Activated naive CD4-positive, alpha-beta T cell treated with anti-CD3 and anti-CD28 coated beads, Interleukin-2, amount 50 U/mL, for 72 hours (primary cell): ENCODE data around the gene CHCHD6. TPM values are rescaled to one million over a fixed set of nuclear protein-coding genes. Genes with fewer than 3 reads are reported as not detected.

ENCODE experiments used
- ATAC-seq, 2 donors: fragments of 150-1000 bp; cut with Tn5 transposase; 2 replicates each; pipeline ENCODE4 v1.10.0; 2021; ENCODE audit warnings: mild to moderate bottlenecking in 2 of 2, moderate library complexity in 2 of 2
- DNase-seq, 2 donors: peaks; one replicate each; pipeline ENCODE4 v3.0.0; 2021 to 2022; ENCODE audit warnings: low spot score in 2 of 2
- H3K27ac Mint-ChIP-seq, 2 donors: one replicate each; pipeline ENCODE4 v1.8.0; 2022; ENCODE audit warnings: mild to moderate bottlenecking in 2 of 2, mixed read lengths in 2 of 2
- H3K36me3 Mint-ChIP-seq, 2 donors: one replicate each; pipeline ENCODE4 v1.8.0; 2022; ENCODE audit warnings: mixed read lengths in 2 of 2
- H3K9me3 Mint-ChIP-seq, 2 donors: one replicate each; pipeline ENCODE4 v1.8.0; 2022; ENCODE audit warnings: mixed read lengths in 2 of 2
- total RNA-seq, 2 donors: library from RNA; stranded (reverse); gene quantifications; one replicate each; pipeline ENCODE4 v1.2.3, GENCODE V29; 2022

The CHCHD6 gene
- total RNA-seq, 2 donors from 2014 or later, result 13.6 to 19.7 TPM

DNA sequence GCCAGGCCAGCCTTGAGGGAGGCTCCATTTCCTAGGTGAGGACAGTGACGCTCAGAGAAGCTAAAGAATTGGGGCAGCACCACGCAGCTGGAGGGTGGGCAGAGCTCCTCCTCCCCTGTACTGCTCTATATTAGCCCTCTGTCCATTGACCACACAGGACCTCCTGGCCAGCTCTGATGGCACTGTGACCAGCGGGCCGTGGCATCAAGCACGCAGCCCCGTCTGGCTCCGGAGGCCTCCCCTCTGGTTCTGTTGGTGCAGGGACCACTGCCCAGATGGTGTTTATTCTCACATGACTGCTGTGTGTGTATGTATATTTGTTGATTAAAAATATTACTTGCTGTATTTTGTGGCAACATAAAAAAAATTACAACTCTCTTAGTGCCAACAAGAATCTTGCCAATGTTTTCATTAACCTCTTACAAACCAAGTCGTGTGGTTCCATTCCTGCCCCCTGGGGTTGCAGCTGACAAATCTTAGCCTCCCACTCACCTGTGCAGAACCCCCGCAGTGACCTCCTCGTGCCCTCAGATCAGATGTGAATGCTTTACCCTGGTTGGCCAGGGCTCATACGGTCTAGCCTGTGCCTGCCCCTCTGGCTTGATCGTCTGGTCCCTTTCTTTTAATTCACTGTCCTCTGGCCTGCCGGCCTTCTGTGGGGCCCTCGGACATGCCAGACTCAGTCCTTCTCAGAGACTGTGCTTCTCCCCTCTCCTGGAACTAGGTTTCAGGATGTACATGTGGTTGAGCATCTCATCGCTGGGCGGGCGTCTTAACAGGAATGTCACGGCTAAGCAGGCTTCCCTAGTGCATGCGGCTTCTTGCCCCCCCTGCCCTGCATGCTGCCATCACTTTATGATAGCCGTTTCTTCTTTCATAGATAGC, 14.8 kb downstream of the CHCHD6 start:
- ATAC-seq, result no peak
- DNase-seq, result no peak
- H3K9me3 Mint-ChIP-seq, result no peaks in the 10 kb centered on the region
- H3K27ac Mint-ChIP-seq, result no peak overlapping the region
- peaks cover 0 to 4% of the 10 kb centered on the region in 2 donors for H3K36me3 Mint-ChIP-seq

DNA sequence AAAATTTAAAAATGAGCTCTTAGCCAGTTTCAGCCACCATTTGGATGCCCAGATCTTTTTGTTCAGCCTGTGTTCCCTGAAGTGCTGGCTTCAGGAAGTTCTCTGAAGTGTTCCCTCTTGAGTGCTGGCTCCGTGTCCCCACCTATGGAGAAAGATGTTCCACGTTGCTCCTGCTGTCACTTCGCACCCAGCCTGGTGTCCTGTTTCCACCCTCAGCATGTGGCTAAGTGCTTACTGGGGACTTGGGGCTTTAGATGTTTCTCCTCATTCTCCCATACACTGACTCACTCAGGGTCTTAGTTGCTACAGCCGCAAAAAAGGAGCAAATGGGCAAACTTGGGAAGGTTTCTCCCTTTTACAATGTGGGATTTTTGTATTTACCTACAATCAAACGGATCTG, 16.6 kb downstream of the CHCHD6 start:
- H3K36me3 Mint-ChIP-seq, result peaks cover 8 to 15% of the 10 kb centered on the region in 2 donors
- peaks cover 0 to 6% of the 10 kb centered on the region in 2 donors for H3K9me3 Mint-ChIP-seq
- no peak overlapping the region for H3K27ac Mint-ChIP-seq
- ATAC-seq (no peak), DNase-seq (no peak)

DNA sequence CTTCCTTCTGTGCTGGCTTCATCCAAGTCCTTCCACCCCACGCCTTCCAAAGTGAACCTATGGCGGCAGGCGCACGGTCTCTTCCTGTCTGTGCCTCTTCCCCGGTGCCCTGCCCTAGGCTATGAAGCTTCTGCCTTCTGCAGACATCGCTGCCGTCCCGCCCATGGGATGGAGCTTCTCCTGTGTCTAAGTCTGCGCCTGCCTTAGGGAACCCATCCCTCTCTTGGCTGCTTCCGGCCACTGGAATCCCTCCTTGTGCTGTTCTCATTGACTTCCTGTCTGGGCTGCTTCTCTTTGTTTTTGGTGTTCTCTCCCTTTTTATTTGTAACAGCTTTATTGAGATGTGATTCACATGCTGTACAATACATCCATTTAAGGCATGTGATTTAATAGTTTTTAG, 17.2 kb downstream of the CHCHD6 start:
- no peak for ATAC-seq
- H3K9me3 Mint-ChIP-seq, result peaks cover 0 to 6% of the 10 kb centered on the region in 2 donors
- H3K36me3 Mint-ChIP-seq, result peaks cover 10 to 15% of the 10 kb centered on the region in 2 donors
- no peak for DNase-seq
- no peak overlapping the region for H3K27ac Mint-ChIP-seq

DNA sequence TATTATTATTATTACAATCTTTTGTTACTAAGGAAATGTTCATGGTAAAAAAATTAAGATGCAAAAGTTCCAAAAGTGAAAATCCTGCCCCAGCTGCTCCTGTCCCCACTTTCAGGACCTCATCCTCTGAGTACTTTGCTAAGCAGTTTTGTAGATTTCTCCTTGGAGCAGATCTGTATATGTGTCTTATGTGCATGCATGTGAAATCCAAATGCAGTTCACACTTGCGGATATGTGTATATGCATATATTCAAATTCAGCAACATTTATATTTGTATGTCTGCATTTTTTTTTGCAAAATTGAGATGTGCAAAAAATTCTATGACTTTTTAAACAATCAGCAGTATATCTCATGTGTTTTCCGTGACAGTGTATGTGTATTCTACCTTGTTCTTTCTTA, 19.2 kb downstream of the CHCHD6 start:
- ATAC-seq, result no peak
- Mint-ChIP-seq H3K36me3 (peaks cover 15 to 19% of the 10 kb centered on the region in 2 donors), H3K27ac (no peak overlapping the region), H3K9me3 (peaks cover 0 to 6% of the 10 kb centered on the region in 2 donors)
- no peak for DNase-seq

DNA sequence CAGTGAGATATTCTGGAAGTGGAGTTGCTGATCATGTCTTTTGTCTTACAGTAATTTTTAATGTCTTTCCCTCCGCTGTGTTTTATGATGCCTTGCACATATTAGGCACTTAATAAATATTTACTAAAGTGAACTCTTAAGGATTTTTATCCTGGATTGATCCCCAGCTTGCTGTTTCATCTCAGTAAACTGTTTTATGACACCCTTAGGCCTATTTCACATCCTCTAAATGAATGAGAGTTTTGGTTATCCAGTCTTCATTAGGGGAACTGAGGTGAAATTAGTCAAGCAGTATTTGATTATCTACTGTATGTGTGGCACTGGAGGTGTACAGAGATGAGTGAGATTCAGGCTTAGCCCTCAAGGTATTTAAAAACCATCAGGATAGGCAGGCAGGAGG, 19.8 kb downstream of the CHCHD6 start:
- Mint-ChIP-seq H3K9me3 (peaks cover 0 to 6% of the 10 kb centered on the region in 2 donors), H3K27ac (no peak overlapping the region), H3K36me3 (peaks cover 15 to 19% of the 10 kb centered on the region in 2 donors)
- no peak for DNase-seq
- ATAC-seq, result no peak

DNA sequence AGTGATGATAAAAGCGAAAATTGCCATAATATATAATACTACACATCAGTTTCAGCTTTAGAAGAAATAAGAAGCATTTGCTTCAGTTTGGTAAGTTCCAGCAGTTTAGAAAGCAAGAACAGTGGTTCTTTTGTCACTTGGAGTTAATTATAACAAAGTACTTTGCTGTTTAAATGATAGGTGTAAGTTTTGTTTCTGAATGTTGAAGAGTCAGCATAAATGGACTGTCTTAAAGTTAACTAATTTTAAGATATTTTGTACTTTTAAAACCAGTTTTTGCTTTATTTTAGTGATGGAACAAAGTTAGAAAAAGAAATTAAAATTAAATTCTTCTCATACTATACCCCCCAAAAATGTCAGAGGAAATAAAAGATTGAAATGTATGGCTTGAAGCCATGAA, 24.6 kb downstream of the CHCHD6 start:
- no peak for DNase-seq
- no peak for ATAC-seq
- H3K9me3 Mint-ChIP-seq, result peaks cover 0 to 6% of the 10 kb centered on the region in 2 donors
- H3K27ac Mint-ChIP-seq, result no peak overlapping the region
- H3K36me3 Mint-ChIP-seq, result peaks cover 11 to 28% of the 10 kb centered on the region in 2 donors

DNA sequence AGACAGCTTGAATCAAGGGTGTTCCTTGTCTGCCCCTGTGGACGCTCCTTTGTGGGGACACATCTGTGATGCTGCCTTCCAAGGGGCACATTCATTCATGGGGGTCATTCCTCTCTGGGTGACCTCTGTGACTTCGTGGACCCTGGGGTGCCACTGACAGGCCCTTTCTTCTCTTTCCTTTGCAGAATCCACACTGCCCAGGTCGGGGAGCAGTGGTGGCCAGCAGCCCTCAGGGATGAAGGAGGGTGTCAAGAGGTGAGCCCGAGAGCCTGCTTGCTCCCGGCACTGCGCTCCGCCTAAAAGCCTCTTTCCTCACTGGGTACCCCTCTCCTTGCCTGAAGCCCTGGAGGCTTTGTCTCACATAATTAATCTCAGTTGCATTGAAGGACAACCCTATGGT, 26.3 kb downstream of the CHCHD6 start:
- DNase-seq, result no peak
- peak overlapping the region in 1 of 2 donors; percentile 31 for H3K27ac Mint-ChIP-seq
- no peaks in the 10 kb centered on the region for H3K9me3 Mint-ChIP-seq
- peaks cover 1 to 37% of the 10 kb centered on the region in 2 donors for H3K36me3 Mint-ChIP-seq
- no peak for ATAC-seq

DNA sequence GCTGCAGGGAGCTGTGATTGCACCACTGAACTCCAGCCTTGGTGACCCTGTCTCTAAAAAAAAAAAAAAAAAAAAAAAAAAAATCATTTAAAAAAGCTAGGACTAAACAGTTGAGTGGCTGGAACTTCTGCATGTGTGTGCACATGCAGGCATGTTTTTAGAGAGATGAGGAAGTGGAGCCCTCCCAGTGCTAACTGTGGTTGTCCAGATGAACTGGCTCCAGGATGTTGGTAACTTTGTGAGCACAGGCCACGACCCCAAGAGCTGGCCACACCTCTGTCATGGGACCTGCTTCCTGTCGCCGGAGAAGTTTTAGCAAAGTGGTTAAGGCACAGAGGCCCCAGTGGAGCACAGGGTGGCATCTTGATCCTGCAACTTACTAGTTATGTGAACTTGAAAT, 27.0 kb downstream of the CHCHD6 start:
- Mint-ChIP-seq H3K36me3 (peaks cover 7 to 42% of the 10 kb centered on the region in 2 donors), H3K9me3 (no peaks in the 10 kb centered on the region)

DNA sequence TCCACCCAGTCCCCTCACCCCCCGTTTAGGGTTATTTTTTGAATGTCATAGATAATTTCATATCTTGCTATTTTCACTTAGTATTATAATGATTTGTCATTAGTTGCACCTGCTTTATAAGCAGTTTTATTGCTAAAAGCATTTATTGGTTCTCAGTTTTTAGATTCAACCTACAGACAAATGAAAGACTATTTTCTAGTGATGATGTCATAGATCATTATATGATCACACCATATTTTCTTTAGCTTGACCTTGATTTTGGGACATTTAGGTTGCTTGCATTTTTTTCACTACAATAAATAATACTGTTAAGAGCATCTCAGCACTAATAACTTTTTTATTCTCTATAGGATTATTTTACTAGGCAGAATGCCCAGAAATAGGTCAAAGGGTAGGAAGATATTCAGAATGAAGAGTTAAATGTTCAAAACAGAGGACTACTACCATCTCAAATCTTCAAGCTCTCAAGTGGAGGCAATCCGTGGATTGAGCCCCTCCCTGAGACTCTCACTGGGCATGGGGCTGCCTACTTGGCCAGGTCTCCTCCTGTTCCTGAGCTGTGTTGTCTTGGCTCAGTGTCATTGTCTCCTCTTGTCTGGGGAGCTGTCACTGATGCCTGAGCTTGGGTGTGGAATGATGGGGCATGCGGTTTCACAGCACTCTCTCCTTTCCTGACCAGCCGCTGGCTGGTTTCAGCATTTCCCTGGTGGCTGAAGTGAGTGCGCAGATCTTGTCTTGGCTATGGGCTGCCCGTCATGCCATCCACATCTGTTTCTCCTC, 28.4 kb downstream of the CHCHD6 start:
- H3K9me3 Mint-ChIP-seq, result peaks cover 0 to 2% of the 10 kb centered on the region in 2 donors
- H3K36me3 Mint-ChIP-seq, result peaks cover 17 to 42% of the 10 kb centered on the region in 2 donors
- H3K27ac Mint-ChIP-seq, result no peak overlapping the region
- no peak for ATAC-seq
- DNase-seq, result no peak

More for the DNA sequence above, 27.0 kb downstream of the CHCHD6 start:
- no peak for DNase-seq
- ATAC-seq, result no peak
- H3K27ac Mint-ChIP-seq, result peak overlapping the region in 1 of 2 donors; percentile 31

DNA sequence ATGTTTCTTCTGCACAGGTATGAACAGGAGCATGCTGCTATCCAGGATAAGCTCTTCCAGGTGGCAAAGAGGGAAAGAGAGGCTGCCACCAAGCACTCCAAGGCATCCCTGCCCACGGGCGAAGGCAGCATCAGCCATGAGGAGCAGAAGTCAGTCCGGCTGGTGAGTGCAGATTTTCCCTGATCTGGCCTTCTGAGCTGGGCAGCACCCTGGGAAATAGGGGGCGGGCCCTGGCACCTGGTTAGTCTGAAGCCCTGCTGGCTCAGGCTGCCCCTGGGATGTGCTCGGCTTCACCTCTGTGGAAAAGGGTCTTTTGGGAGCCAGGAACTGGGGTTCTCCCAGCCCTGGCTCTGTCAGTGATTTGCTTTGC, 29.0 kb downstream of the CHCHD6 start:
- H3K36me3 Mint-ChIP-seq, result peaks cover 23 to 47% of the 10 kb centered on the region in 2 donors
- peaks cover under 1 to 5% of the 10 kb centered on the region in 2 donors for H3K9me3 Mint-ChIP-seq
- ATAC-seq (no peak), DNase-seq (no peak)
- H3K27ac Mint-ChIP-seq, result no peak overlapping the region

DNA sequence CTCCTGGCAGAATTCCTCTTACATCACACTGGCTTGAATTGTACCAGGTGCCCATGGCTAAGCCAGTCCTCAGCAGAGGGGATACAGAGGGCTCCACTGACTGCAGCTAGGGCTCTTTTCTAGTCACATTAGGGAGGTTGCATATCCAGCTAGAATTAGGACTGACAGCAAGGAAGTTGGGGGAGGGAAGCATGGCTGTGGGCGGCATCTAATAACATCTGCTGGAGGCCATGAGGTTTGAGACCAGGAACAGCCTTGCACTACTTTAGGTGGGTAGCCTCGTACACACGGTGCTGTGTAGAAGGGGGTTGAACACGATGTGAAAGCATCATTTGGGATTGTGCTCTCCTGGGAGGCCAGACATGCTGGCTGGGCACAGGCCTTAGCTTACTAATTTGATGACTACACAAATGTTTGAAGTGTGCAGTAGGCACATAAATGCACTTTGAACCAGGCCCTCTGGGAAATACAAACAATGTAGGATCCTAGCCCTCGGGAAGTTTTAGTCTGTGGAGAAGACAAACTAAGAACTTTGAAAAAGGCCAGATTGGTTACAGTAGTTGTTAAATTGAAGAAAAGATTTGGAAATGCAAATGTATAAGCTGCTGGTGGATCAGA, 30.2 kb downstream of the CHCHD6 start:
- ATAC-seq, result no peak
- H3K36me3 Mint-ChIP-seq, result peaks cover 34 to 59% of the 10 kb centered on the region in 2 donors
- H3K9me3 Mint-ChIP-seq, result peaks cover 5 to 7% of the 10 kb centered on the region in 2 donors

DNA sequence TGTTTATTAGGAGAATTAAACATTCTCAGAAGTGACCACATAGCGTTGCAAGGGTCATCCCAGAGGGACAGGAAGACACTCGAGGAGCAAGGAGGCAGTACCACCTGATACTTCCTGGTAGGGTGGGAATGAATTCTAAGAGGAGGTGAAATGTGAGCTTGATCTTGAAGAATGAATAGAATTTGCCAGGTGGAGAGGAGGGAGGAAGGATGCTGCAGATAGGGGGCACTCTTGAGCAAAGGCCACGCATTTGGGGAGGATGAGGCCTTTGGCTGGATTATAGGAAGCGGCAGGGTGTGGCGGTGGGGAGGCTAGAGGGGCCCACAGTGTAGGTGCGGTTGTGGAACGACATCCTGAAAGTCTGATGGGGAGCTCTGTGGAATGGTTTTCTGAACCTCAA, 33.5 kb downstream of the CHCHD6 start:
- H3K36me3 Mint-ChIP-seq, result peaks cover 42 to 84% of the 10 kb centered on the region in 2 donors

More for the DNA sequence above, 30.2 kb downstream of the CHCHD6 start:
- DNase-seq, result no peak
- H3K27ac Mint-ChIP-seq, result peak overlapping the region in 1 of 2 donors; percentile 60

DNA sequence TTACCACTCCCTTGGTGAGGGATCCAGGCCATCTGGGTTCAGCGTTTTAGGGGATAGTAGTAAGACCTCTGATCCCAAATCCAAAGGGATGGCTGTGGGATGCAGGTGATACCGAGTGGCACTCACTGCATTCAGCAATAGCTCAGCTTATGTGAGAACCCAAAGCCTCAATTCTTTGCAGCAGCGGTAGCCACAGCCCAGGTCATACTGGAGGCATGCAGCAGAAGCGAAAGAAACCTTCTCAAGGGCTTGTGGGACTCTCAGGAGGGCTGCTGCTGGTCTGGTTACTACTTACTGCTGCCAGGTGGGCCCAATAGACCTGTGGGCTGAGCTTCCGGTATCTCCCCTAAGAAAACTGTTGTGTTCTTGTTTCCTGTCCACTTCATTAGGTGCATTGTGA, 38.0 kb downstream of the CHCHD6 start:
- Mint-ChIP-seq H3K36me3 (peaks cover 29 to 45% of the 10 kb centered on the region in 2 donors), H3K9me3 (peaks cover 5 to 7% of the 10 kb centered on the region in 2 donors), H3K27ac (peak overlapping the region in 1 of 2 donors; percentile 47)
- ATAC-seq, result no peak
- no peak for DNase-seq

More for the DNA sequence above, 33.5 kb downstream of the CHCHD6 start:
- no peak for DNase-seq
- no peak for ATAC-seq
- H3K9me3 Mint-ChIP-seq, result peaks cover 5 to 7% of the 10 kb centered on the region in 2 donors
- peak overlapping the region in 1 of 2 donors; percentile 37 for H3K27ac Mint-ChIP-seq

DNA sequence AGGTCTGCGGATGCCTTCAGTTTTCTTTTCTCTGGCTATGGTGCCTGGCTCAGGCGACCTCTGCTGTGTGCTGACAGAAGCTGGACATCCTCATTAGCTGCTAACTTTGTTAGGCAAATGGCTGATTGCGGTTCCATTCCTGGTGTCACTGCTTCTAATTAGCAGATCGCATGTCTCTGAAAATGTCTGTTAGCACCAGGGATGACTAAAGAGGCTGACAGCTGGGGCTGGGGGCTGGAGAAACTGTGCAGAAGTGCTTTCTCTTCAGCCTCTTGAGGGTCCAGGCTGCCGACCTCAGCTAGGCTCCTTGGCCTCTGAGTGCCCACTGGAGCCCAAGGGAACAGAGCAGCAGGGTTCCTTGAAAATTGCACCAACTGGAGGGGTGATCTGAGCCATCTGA, 39.3 kb downstream of the CHCHD6 start:
- H3K36me3 Mint-ChIP-seq, result peaks cover 17 to 33% of the 10 kb centered on the region in 2 donors
- ATAC-seq (no peak), DNase-seq (no peak)
- H3K9me3 Mint-ChIP-seq, result peaks cover 0 to 3% of the 10 kb centered on the region in 2 donors
- no peak overlapping the region for H3K27ac Mint-ChIP-seq

DNA sequence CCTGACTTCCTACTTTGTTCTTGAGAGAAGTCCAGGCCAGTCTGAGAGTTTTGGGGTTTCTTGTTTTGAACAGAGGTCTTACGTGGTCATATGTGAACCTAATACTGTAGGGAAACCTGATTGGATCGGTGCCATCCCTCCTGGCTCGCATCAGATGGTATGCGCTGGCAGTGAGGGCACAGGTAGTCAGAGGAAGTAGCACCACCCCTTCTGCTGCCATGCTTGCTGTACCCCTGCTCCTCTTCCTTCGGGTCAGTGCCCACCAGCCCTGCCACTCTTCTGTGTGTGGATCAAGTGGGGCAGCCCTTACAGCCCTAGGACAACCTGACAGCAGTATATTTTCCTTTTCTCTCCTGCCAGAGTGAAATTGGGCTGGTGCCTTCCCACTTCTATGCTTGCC, 39.7 kb downstream of the CHCHD6 start:
- Mint-ChIP-seq H3K9me3 (no peaks in the 10 kb centered on the region), H3K27ac (no peak overlapping the region)

DNA sequence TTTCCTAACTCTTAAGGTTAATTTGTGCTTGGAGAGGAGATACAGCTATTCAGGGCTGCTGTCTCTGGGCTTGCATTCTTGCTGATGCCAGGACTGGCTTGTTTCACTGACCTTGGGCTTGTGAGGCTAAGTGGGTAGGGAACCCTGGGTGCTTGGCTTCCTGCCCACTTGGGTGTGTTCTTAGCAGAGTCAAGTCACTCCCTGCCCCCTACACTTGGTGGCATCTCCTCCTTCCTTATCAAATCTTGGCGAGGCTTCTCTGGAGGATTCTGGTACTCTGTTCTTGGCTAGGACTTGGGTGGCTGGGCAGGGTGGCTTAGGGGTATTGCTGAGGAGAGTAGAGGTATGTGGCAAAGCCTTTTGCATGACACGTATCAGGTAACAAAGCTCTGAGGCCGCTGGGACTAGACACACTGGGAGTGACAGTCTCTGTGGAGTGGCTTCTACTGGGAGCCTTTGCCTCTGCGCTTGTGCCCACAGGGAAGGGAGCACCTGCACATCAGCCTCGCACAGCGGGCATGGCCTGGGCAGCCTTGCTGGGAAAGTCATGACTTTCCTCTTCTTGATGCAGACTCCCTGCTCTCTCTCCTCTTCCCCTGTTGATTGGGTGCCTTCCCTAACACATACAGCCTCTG, 41.8 kb downstream of the CHCHD6 start:
- H3K9me3 Mint-ChIP-seq, result no peaks in the 10 kb centered on the region
- H3K36me3 Mint-ChIP-seq, result peaks cover 0 to 12% of the 10 kb centered on the region in 2 donors
- no peak for DNase-seq
- no peak overlapping the region for H3K27ac Mint-ChIP-seq
- no peak for ATAC-seq

More for the DNA sequence above, 39.7 kb downstream of the CHCHD6 start:
- DNase-seq (no peak), ATAC-seq (no peak)
- peaks cover 13 to 29% of the 10 kb centered on the region in 2 donors for H3K36me3 Mint-ChIP-seq
